Sigmoid colon (tissue), 7 donors: Measurements from ENCODE around the gene DPY19L3. TPM values are rescaled to one million over a fixed set of nuclear protein-coding genes. Genes with fewer than 3 reads are reported as not detected.

Experiments
- DNase-seq: peaks from one replicate; pipeline ENCODE4 v3.0.0-alpha.2; 2019
- H3K27ac ChIP-seq, 4 donors: fragments of 200-600 bp; sonication (generic); one replicate each; pipeline ENCODE4 v1.5.1; 2016 to 2019; ENCODE audit warnings: mild to moderate bottlenecking in 1 of 4
- H3K27me3 ChIP-seq, 3 donors: fragments of 200-600 bp; sonication (generic); one replicate each; pipeline ENCODE4 v1.5.1; 2019; ENCODE audit warnings: mild to moderate bottlenecking in 1 of 3
- H3K36me3 ChIP-seq, 4 donors: fragments of 200-600 bp; sonication (generic); one replicate each; pipeline ENCODE4 v1.5.1; 2016 to 2019
- H3K4me1 ChIP-seq, 4 donors: fragments of 200-600 bp; sonication (generic); one replicate each; pipeline ENCODE4 v1.5.1; 2017 to 2019
- H3K4me3 ChIP-seq, 4 donors: fragments of 200-600 bp; sonication (generic); one replicate each; pipeline ENCODE4 v1.5.1; 2017 to 2019; ENCODE audit warnings: mild to moderate bottlenecking in 2 of 4, moderate library complexity in 1 of 4
- H3K9me3 ChIP-seq, 4 donors: fragments of 200-600 bp in 3 of 4; sonication (generic) in 3 of 4; one replicate each; pipeline versions ENCODE4 v1.5.1 to v1.6.1; 2013 to 2019
- CTCF ChIP-seq, 4 experiments: fragments of 450-650 bp in 3 of 4; fragments of 200-600 bp in 1 of 4; IDR thresholded peaks; one replicate each; pipeline ENCODE4 v1.5.1; 2016 to 2019; ENCODE audit warnings: antibody characterized with exemption in 4 of 4, mild to moderate bottlenecking in 3 of 4, moderate library complexity in 2 of 4
- EP300 ChIP-seq, 4 donors: sonication (generic); formaldehyde crosslinking; IDR thresholded peaks; one replicate each; pipeline ENCODE4 v1.6.1; 2017; ENCODE audit warnings: antibody characterized with exemption in 4 of 4
- POLR2A ChIP-seq, 2 donors: fragments of 450-650 bp; IDR thresholded peaks; one replicate each; pipeline ENCODE4 v1.6.1; 2016; ENCODE audit warnings: antibody characterized with exemption in 2 of 2, mild to moderate bottlenecking in 2 of 2, moderate library complexity in 2 of 2
- POLR2AphosphoS5 ChIP-seq, 4 donors: sonication (generic); formaldehyde crosslinking; IDR thresholded peaks; one replicate each; pipeline ENCODE4 v1.6.1; 2017; ENCODE audit warnings: antibody characterized with exemption in 4 of 4
- WGBS, 2 donors: extraction: QIAGEN DNeasy Blood & Tissue Kit; methylation state at CpG; one replicate each; pipeline ENCODE4 v1.1.7; 2013; 5-methylcytosine and 5-hydroxymethylcytosine counted together
- intact Hi-C: fragments of 100-400 bp; cut with DNase I; formaldehyde crosslinking; loops from one replicate; pipeline ENCODE4 v1.15.1; 2023
- polyA plus RNA-seq, 3 donors: library from polyadenylated mRNA; stranded (reverse); fragments of 200-250 nt; gene quantifications; one replicate each; pipeline ENCODE4 v1.2.3, GENCODE V29; 2013
- total RNA-seq, 4 donors: library from RNA; depleted of rRNA; stranded (reverse); fragments of >200 nt; gene quantifications; one replicate each; pipeline ENCODE4 v1.1.0, GENCODE V29; 2016
- donor health status: healthy with polysubstance abuse.
- donor health status: Bipolar disorder and iron deficiency.
- donor health status: healthy.

Gene DPY19L3
- total and polyA plus RNA-seq, 7 donors: 1.2 to 33.5 (median 11.4) TPM

GRCh38 chr19:32448026-32448425 lies 42.5 kb downstream of the DPY19L3 start:
- DNase-seq: no peak
- H3K4me1 ChIP-seq: no peaks in the 10 kb centered on the region
- 95% methylated on average over 8 of the region's 8 CpGs for WGBS, 2 donors
- TF ChIP-seq EP300 (IDR thresholded peaks at IDR 0.05): no peak
- no peak for TF ChIP-seq POLR2AphosphoS5 (IDR thresholded peaks at IDR 0.05)
- no peak for TF ChIP-seq CTCF (IDR thresholded peaks at IDR 0.05)
- no peak for TF ChIP-seq POLR2A (IDR thresholded peaks at IDR 0.05)
- H3K4me3 ChIP-seq: no peak overlapping the region
- H3K27me3 ChIP-seq: no peaks in the 10 kb centered on the region
- intact Hi-C loops: no loop called here
- no peak overlapping the region for H3K27ac ChIP-seq
- peaks cover 0 to 7% (median under 1%) of the 10 kb centered on the region in 4 donors for H3K36me3 ChIP-seq
- H3K9me3 ChIP-seq: no peaks in the 10 kb centered on the region

GRCh38 chr19:32450217-32450616 lies 44.6 kb downstream of the DPY19L3 start:
- intact Hi-C loops: no loop called here
- Histone ChIP-seq H3K36me3 (peaks cover 0 to 19% (median 0%) of the 10 kb centered on the region in 4 donors), H3K9me3 (no peaks in the 10 kb centered on the region), H3K4me3 (no peak overlapping the region), H3K27ac (no peak overlapping the region), H3K27me3 (no peaks in the 10 kb centered on the region), H3K4me1 (no peaks in the 10 kb centered on the region)
- TF ChIP-seq CTCF (IDR thresholded peaks at IDR 0.05) (no peak), EP300 (IDR thresholded peaks at IDR 0.05) (no peak), POLR2AphosphoS5 (IDR thresholded peaks at IDR 0.05) (no peak), POLR2A (IDR thresholded peaks at IDR 0.05) (no peak)
- WGBS, 2 donors: 83 to 85% methylated on average over 4 of the region's 4 CpGs
- DNase-seq: no peak

- no peaks in the 10 kb centered on the region for H3K27me3 ChIP-seq
- WGBS, 2 donors: 91 to 93% methylated on average over 2 of the region's 2 CpGs
- TF ChIP-seq POLR2A (IDR thresholded peaks at IDR 0.05) (no peak), CTCF (IDR thresholded peaks at IDR 0.05) (no peak), EP300 (IDR thresholded peaks at IDR 0.05) (no peak), POLR2AphosphoS5 (IDR thresholded peaks at IDR 0.05) (no peak)
- H3K4me1 ChIP-seq: no peaks in the 10 kb centered on the region
- no peak overlapping the region for H3K27ac ChIP-seq
- intact Hi-C loops: no loop called here
- no peak for DNase-seq
- no peak overlapping the region for H3K4me3 ChIP-seq
- H3K36me3 ChIP-seq: peaks cover 0 to 49% (median 0%) of the 10 kb centered on the region in 4 donors
- H3K9me3 ChIP-seq: no peaks in the 10 kb centered on the region
Observed at GRCh38 chr19:32453736-32454135, 48.2 kb downstream of the DPY19L3 start.

- H3K36me3 ChIP-seq: peaks cover 0 to 67% (median 0%) of the 10 kb centered on the region in 4 donors
- no peaks in the 10 kb centered on the region for H3K4me1 ChIP-seq
- no peaks in the 10 kb centered on the region for H3K27me3 ChIP-seq
- no peak overlapping the region for H3K4me3 ChIP-seq
- 96 to 98% methylated on average over 4 of the region's 4 CpGs for WGBS, 2 donors
- no peak for DNase-seq
- no peak overlapping the region for H3K27ac ChIP-seq
- no peaks in the 10 kb centered on the region for H3K9me3 ChIP-seq
- intact Hi-C loops: no loop called here
- TF ChIP-seq EP300 (IDR thresholded peaks at IDR 0.05) (no peak), POLR2AphosphoS5 (IDR thresholded peaks at IDR 0.05) (no peak), CTCF (IDR thresholded peaks at IDR 0.05) (no peak), POLR2A (IDR thresholded peaks at IDR 0.05) (no peak)
Observed at GRCh38 chr19:32456406-32456805, 50.8 kb downstream of the DPY19L3 start.

GRCh38 chr19:32457571-32458158 lies 52.1 kb downstream of the DPY19L3 start:
- no peak for TF ChIP-seq POLR2A (IDR thresholded peaks at IDR 0.05)
- no peak for TF ChIP-seq EP300 (IDR thresholded peaks at IDR 0.05)
- intact Hi-C loops: no loop called here
- H3K4me1 ChIP-seq: no peaks in the 10 kb centered on the region
- H3K27ac ChIP-seq: no peak overlapping the region
- peaks cover 0 to 60% (median 0%) of the 10 kb centered on the region in 4 donors for H3K36me3 ChIP-seq
- H3K27me3 ChIP-seq: no peaks in the 10 kb centered on the region
- H3K4me3 ChIP-seq: no peak overlapping the region
- WGBS, 2 donors: 83 to 94% methylated on average over 5 of the region's 5 CpGs
- H3K9me3 ChIP-seq: no peaks in the 10 kb centered on the region
- no peak for DNase-seq
